Measurements from ENCODE around the gene BDH1.
"Not testable (repeated sequence)": the region's sequence is repeated elsewhere in the genome, so short reads cannot be mapped to it uniquely, and the experiment has no call there.

The BDH1 gene

GRCh38 chr3:197577366-197578074, 21.8 kb upstream of the BDH1 start:
- DNase-seq = no peak

DNA sequence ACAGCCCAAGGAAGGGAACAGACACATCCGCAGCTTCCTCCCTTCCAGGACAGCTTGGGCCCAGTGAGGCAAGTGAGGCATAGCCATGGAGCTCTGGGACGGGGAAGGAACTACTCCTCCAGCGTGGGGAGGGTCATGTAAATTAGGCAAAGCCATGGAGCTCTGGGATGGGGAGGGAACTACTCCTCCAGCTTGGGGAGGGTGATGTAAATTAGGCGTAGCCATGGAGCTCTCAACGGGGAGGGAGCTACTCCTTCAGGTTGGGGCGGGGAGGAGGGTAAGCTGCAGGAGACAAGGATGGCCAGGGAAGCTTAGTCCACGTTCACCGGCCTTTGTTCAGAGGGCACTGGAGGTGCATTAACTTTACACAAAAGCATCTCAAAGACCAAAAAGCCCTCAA, 21.1 kb upstream of the BDH1 start:
- no peak for DNase-seq

- DNase-seq = no peak
Measured at GRCh38 chr3:197575362-197575761, 19.6 kb upstream of the BDH1 start.

GRCh38 chr3:197574396-197574991, 18.7 kb upstream of the BDH1 start:
- not testable (repeated sequence) for DNase-seq

GRCh38 chr3:197573048-197573767, 17.4 kb upstream of the BDH1 start:
- no peak for DNase-seq

DNA sequence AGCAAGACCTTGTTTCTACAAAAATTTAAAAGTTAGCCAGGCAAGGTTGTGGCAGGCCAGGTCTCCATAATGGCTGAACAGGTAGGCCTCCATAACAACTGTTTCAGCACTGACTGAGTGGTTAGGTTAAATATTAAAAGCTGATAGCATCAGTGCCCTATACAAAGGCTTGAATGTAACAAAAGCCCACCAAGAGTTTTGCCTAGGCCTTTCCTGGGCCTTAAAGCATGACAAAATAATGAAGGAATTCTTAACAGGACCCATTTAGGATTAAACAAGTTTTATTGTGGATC, 16.1 kb upstream of the BDH1 start:
- not testable (repeated sequence) for DNase-seq

DNA sequence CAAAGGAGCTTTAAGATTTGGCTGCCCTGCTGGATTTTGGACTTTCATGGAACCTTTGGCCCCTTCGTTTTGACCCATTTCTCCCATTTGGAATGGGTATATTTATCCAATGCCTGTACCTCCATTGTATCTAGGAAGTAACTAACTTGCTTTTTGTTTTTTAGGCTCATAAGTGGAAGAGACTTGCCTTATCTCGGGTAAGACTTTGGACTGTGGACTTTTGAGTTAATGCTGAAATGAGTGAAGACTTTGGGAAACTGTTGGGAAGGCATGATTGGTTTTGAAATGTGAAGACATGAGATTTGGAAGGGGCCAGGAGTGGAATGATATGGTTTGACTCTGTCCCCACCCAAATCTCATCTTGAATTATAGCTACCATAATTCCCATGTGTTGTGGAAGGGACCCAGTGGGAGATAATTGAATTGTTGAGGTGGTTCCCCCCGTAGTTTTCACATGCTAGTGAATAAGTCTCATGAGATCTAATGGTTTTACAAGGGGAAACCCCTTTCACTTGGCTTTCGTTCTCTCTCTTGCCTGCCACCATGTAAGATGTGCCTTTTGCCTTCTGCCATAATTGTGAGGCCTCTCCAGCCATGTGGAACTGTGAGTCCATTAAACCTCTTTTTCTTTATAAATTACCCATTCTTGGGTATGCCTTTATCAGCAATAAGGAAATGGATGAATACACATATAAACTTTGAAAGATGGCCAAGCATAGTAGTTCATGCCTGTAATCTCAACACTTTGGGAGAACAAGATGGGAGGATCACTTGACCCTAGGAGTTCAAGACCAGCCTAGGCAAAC, 15.5 kb upstream of the BDH1 start:
- not testable (repeated sequence) for DNase-seq

- not testable (repeated sequence) for DNase-seq
Measured at GRCh38 chr3:197569433-197569832, 13.7 kb upstream of the BDH1 start.

GRCh38 chr3:197567904-197568681, 12.3 kb upstream of the BDH1 start:
- DNase-seq = no peak

DNA sequence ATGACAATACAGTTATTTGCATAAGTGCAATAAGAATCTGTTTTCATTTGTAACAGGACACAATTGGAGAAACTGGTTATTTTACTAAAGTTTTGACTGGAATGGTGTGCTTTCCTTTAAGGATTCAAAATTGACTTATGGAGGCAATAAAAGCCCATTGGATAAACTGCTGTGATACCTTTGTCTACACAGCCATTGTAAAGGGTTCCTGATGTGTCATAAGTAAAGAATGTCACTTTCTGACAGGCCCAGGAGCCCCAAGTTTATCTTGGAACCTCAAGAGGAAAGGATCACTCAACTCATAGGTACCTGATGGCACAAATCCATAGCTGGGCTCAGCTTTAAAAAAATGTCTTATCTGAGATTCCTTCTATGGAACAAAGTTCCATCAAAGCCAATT, 10.4 kb upstream of the BDH1 start:
- not testable (repeated sequence) for DNase-seq

DNA sequence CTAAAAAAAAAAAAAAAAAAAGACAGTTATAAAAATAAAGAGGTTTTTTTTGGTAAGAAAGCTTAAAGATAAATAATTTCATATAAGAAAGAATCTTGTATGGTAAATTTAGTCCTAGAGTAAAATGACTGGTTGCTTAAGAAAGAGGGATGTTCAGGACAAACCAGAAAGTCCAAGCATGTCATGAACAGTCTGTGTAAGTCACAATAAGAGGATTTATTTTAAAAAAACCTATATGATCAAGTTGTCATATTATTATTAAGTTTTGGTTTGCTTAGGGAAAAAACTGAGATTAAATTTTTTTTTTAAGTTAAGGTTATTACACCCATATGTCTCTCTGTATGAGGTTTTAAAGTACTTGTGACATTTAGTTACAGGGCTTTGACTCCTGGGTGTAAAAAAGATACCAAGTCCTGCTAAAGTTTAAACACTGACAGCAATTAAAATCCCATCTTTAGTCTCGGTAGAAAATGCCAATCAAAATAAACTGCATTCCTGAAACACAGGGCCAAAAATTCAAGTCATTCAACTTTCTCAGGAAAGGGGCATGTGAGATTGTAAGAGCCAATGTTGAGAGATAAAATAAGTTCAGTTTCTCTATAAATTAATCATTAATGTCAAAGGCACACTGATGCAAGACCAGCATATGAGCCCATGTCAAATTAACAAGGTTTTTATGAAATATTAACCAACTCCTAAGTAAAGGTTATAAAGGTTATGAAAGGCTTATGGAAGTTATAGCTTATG, 8.5 kb upstream of the BDH1 start:
- DNase-seq = no peak

GRCh38 chr3:197562398-197563251, 6.9 kb upstream of the BDH1 start:
- DNase-seq = no peak

- DNase-seq = no peak
Measured at GRCh38 chr3:197561926-197562325, 6.2 kb upstream of the BDH1 start.

DNA sequence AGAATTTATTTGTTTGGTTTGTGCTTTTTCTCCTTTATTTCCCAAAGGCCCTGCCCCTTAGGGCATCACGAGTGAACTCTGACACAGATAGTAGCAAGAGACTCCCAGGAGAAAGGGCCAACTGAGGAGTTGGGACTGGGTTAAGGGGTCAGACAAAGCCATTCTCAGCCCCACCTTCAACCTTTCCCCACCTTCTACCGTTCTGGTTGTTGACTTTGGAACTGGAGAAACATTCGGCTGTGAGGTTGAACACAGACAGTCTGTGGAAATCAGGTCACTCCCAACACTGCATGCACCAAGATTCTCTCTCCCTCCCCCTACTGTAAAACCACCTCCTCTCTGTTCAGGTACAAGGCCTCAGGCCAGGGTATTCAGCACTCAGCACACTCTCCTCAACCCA, 3.9 kb upstream of the BDH1 start:
- DNase-seq = no peak

DNA sequence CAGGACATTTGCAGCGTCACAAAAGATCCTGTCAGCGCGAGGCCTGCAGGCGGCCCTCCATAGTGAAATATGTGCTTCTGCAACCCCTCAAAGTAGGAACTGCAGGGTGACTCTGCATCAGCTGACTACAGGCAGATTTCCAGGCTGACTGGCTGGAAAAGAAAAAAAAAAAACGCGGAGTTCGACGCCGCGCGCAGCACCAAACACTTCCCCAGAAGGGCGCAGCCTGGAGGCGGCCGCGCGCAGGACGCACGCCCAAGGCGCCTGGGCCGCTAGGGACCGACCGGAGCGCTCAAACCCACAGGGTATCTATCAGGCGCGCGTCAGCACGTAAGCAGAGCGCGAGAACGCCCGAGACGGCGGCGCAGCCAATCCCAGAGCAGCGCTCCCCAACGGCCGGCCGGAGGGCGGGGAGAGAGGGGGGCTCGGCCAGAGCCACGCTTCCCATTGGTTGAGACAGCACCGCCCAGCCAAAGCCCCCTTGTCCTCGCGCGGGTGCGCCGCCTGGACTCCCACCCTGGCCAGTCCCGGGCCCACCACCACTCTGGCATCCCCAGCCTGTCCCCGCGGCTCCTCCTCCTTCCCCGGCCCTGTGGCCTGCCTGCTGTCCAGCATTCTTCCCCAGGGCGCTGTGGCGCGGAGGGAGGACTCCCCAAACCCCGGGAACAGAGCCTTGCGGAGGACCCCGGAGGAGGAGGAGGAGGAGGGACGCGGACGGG, 1.0 kb downstream of the BDH1 start:
- DNase-seq = peak; percentile 87 to 89

GRCh38 chr3:197554196-197554561, 1.6 kb downstream of the BDH1 start:
- DNase-seq = no peak

DNA sequence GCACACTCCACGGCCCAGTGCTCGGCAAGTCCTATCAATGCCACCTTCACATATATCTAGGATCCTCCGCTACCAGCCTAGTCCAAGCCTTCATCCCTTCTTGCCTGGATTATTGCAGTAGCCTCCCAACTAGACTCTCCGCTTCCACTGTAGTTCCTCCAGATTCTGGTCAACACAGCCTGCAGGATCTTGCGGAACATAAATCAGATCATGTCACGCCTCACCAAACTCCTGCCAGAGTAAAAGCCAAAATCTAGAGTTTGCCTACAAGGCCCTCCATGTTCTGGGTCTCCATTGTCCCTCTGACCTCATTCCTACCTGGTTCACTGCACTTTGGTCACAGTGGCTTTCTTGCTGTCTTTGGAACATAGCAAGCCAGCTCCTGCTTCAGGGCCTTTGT, 3.6 kb downstream of the BDH1 start:
- no peak for DNase-seq

DNA sequence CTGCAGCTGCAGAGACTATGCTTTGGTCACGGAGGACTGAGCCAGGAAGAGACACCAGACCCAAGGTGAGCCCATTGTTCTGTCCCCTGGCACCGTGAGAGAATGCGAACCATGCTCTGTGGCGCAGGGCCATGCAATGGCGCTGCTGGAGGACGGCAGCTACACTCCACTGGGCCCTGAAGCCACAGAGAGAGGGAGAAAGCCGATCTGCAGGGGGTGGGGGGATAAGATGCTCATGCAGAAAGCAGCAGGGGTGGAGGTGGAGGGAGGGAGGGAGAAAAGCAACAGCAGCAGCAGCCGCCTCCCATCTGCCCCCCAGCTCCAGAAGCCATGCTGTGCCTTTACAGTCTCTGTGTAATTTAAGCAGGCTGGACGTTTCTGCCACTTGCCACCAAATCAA, 5.3 kb downstream of the BDH1 start:
- no peak for DNase-seq

DNA sequence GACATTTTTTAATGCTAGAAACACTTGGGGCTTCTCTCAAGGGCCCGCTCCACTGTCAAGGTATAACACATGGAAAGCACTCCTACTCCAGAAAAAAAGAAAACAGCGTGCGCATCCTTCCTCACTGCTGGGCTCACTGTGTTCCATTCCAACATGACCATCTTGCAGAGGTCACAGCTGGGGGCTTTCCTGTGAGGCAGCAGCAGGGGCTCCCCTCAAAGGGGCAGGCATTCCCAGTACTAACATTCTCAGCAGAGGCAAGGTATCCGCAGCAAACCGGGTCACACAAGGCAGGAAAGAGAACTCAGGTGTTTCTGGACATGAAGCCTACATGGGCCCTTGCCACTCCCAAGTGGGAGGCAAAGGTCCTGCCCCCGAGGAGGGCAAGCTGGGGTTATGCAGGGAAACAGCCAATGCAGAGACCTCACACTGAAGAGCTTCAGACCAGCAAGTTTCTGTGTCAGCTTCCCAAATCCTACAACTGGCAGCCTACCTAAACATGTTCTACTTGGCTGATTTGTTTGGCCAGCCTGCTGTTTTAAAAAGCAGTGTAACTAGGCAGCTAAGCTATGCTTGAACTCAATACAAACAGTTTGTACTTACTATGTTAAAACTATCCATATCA, 6.4 kb downstream of the BDH1 start:
- no peak for DNase-seq
